ACC112 (cell line): ENCODE data around the gene TAS1R3.
"Not testable (repeated sequence)": the region's sequence is repeated elsewhere in the genome, so short reads cannot be mapped to it uniquely, and the experiment has no call there.

Experiments
- H2AFZ ChIP-seq: fragments of 200-600 bp; sonication (generic); one replicate; pipeline ENCODE4 v1.6.0; 2017; ENCODE audit warnings: antibody characterized with exemption, low read length; ENCODE audit not compliant: unreplicated experiment
- H3K27ac ChIP-seq: fragments of 200-600 bp; sonication (generic); 2 replicates; pipeline ENCODE4 v1.5.1; 2014; ENCODE audit warnings: low read depth, mild to moderate bottlenecking, antibody characterized with exemption, low read length, moderate library complexity
- H3K27me3 ChIP-seq: fragments of 200-600 bp; sonication (generic); 2 replicates; pipeline ENCODE4 v1.6.1; 2014; ENCODE audit warnings: mild to moderate bottlenecking, antibody characterized with exemption, low read length, moderate library complexity, mixed read lengths; ENCODE audit not compliant: insufficient read depth
- H3K36me3 ChIP-seq: fragments of 200-600 bp; sonication (generic); 2 replicates; pipeline ENCODE4 v1.6.1; 2016; ENCODE audit warnings: mild to moderate bottlenecking, antibody characterized with exemption, low read length, moderate library complexity, mixed read lengths; ENCODE audit not compliant: insufficient read depth
- H3K4me1 ChIP-seq: fragments of 200-600 bp; sonication (generic); one replicate; pipeline ENCODE4 v1.6.1; 2016; ENCODE audit warnings: low read length, mixed read lengths; ENCODE audit not compliant: insufficient read depth, unreplicated experiment, control insufficient read depth
- H3K4me3 ChIP-seq: fragments of 200-600 bp; sonication (generic); 2 replicates; pipeline ENCODE4 v1.5.1; 2014; ENCODE audit warnings: mild to moderate bottlenecking, low read depth, low read length
- H3K79me2 ChIP-seq: fragments of 200-600 bp; sonication (generic); one replicate; pipeline ENCODE4 v1.6.0; 2016; ENCODE audit warnings: low read length; ENCODE audit not compliant: control insufficient read depth, unreplicated experiment, insufficient read depth

Gene TAS1R3

DNA sequence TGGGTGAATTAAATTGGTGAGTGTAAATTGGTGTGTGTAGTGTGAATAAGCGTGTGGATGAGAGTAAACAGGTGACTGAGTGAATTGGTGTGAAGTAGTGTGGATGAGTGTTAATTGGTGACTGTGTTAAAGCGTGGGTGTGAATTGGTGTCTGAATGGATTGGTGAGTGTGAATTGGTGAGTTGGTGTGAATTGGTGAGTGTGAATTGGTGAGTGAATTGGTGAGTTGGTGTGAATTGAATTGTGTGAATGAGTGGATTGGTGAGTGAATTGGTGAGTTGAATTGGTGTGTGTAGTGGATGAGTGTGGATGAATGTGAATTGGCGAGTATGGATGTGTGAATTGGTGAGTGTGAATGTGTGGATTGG is 35.6 kb downstream of the TAS1R3 start:
- H3K36me3 ChIP-seq, result no peaks in the 10 kb centered on the region; the same call in 1 of the 2 replicates
- peaks cover 8% of the 10 kb centered on the region for H3K4me1 ChIP-seq
- no peak overlapping the region for H2AFZ ChIP-seq

DNA sequence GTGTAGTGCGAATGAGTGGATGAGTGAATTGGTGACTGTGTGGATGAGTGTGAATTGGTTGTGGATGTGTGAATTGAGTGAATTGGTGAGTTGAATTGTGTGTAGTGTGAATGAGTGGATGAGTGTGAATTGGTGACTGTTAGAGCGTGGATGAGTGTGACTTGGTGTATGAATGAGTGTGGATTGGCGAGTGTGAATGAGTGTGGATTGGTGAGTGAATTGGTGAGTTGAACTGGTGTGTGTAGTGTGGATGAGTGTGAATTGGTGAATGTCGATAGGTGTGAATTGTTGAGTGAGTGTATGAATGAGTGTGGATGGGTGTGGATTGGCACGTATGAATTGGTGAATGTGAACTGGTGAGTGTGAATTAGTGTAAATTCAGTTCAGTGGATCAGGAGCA is 36.2 kb downstream of the TAS1R3 start:
- no peak overlapping the region for H3K4me3 ChIP-seq
- H3K79me2 ChIP-seq, result peaks cover 2% of the 10 kb centered on the region
- no peak overlapping the region for H3K27ac ChIP-seq
- H3K4me1 ChIP-seq, result peaks cover 7% of the 10 kb centered on the region
- no peaks in the 10 kb centered on the region for H3K27me3 ChIP-seq
- no peak overlapping the region for H2AFZ ChIP-seq
- no peaks in the 10 kb centered on the region; the same call in 1 of the 2 replicates for H3K36me3 ChIP-seq

More for the DNA sequence above, 35.6 kb downstream of the TAS1R3 start:
- H3K4me3 ChIP-seq, result no peak overlapping the region
- no peaks in the 10 kb centered on the region for H3K79me2 ChIP-seq
- H3K27ac ChIP-seq, result no peak overlapping the region
- no peaks in the 10 kb centered on the region for H3K27me3 ChIP-seq

DNA sequence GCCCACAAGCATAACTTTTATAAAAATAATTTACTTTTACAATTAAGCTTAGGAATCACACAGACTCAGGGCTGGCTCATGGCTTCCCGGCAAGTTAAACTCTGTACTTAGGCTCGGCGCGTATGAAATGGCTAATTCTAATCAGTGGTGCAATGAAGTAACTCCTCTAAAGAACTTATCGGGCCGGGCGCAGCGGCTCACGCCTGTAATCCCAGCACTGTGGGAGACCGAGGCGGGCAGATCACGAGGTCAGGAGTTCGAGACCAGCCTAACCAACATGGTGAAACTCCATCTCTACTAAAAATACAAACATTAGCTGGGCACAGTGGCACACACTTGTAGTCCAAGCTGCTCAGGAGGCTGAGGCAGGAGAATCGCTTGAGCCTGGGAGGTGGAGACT is 39.0 kb downstream of the TAS1R3 start:
- not testable (repeated sequence) for H3K4me3 ChIP-seq, H2AFZ ChIP-seq, H3K36me3 ChIP-seq, H3K27me3 ChIP-seq, H3K27ac ChIP-seq
- peaks cover 20% of the 10 kb centered on the region for H3K4me1 ChIP-seq
- peaks cover 25% of the 10 kb centered on the region for H3K79me2 ChIP-seq

DNA sequence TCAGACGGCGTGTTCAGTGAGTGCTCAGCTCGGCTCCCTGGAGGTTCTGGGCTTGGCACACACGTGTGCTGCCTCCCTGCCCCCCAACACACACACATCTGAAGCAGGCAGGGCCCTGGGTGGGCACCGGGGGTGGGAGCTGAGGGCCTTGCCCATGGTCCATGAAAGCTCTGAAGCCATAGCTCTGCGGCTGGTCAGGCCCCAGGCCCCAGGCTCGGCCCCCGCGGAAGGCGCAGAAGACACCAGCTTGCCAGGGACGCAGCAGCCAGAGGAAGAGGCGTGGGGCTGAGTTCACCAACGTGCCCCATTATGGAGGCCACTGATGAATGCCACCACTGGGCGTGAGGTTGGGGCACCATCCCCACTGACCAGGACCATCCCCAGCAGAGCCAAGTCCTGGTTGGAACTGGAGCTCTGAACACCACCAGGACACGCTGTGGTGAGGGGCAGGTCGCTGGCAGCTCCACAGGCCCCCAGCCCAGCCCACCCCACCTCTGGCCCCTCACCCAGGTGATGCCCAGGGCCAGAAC is 39.8 kb downstream of the TAS1R3 start:
- peaks cover 20% of the 10 kb centered on the region for H3K4me1 ChIP-seq
- H3K27me3 ChIP-seq, result no peaks in the 10 kb centered on the region
- no peaks in the 10 kb centered on the region; the same call in 1 of the 2 replicates for H3K36me3 ChIP-seq
- no peak overlapping the region for H2AFZ ChIP-seq
- no peak overlapping the region for H3K27ac ChIP-seq
- peaks cover 25% of the 10 kb centered on the region for H3K79me2 ChIP-seq
- no peak overlapping the region for H3K4me3 ChIP-seq

DNA sequence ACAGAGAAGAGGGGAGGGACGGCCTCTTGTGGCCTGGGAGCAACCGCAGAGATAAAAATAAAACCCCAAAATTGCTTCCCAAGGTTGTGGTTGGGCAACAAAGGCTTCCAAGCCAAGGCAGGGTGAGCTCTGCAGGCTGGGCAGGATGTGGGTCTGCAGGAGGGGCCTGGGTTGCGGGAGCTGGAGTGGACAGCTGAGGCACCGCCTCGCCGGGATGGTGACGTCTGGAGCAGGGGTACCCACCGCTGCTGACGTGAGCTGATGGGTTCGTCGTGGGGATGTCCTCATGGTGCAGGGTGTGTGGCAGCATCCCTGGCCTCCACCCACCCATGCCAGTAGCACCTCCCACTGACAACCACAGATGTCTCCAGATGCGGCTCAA is 40.3 kb downstream of the TAS1R3 start:
- Histone ChIP-seq H3K27ac (no peak overlapping the region), H3K36me3 (no peaks in the 10 kb centered on the region; the same call in 1 of the 2 replicates), H3K4me1 (peaks cover 25% of the 10 kb centered on the region), H3K4me3 (no peak overlapping the region), H2AFZ (no peak overlapping the region), H3K79me2 (peaks cover 25% of the 10 kb centered on the region), H3K27me3 (no peaks in the 10 kb centered on the region)

DNA sequence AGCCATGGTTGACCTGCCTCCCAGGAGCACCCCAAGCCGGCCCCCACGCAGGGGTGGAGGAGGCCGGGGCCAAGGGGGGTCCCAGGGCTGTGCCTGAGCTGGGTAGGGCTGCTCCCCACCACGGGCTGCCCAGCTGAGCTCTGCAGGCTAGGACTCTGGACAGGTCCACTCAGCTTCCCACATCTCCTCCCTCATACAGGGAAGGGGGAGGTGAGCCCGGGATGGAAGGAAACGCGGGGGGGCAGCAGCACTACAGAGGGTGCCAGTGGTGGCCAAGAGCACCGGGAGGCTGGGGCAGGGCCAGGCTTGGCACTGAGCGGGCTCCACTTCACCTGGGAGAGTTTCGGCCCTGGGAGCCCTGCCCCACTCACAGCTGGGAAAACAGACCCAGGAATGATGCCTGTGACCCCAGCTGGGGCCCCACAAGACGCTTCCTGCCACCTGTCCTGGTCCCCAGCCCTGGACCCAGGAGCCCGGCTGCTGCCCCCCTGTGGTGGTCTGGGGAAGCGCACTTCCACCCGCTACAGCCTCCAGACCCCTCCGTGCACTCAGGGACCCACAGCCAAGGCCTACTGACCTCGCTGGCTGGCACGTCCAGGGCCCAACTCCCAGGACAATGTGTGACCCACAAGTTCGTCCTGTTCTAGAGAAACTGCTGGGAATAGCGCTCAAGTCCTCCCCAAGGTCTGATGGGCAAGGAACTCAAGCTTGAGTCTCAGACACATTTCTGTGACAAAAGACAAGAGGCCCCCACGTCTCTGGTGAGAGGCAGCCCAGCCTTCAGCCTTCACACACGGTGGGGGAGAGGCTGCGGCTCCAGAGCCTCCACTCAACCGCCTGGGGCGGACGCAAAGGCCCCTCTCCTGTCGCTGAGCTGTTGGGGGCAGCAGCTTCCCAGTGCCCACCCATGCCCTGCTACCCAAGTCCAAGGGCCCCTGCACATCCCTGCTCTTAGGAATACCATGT is 40.9 kb downstream of the TAS1R3 start:
- no peaks in the 10 kb centered on the region; the same call in 1 of the 2 replicates for H3K36me3 ChIP-seq
- H3K27ac ChIP-seq, result no peak overlapping the region
- H3K4me1 ChIP-seq, result peaks cover 25% of the 10 kb centered on the region
- no peaks in the 10 kb centered on the region for H3K27me3 ChIP-seq
- no peak overlapping the region for H2AFZ ChIP-seq
- no peak overlapping the region for H3K4me3 ChIP-seq
- H3K79me2 ChIP-seq, result peaks cover 25% of the 10 kb centered on the region

DNA sequence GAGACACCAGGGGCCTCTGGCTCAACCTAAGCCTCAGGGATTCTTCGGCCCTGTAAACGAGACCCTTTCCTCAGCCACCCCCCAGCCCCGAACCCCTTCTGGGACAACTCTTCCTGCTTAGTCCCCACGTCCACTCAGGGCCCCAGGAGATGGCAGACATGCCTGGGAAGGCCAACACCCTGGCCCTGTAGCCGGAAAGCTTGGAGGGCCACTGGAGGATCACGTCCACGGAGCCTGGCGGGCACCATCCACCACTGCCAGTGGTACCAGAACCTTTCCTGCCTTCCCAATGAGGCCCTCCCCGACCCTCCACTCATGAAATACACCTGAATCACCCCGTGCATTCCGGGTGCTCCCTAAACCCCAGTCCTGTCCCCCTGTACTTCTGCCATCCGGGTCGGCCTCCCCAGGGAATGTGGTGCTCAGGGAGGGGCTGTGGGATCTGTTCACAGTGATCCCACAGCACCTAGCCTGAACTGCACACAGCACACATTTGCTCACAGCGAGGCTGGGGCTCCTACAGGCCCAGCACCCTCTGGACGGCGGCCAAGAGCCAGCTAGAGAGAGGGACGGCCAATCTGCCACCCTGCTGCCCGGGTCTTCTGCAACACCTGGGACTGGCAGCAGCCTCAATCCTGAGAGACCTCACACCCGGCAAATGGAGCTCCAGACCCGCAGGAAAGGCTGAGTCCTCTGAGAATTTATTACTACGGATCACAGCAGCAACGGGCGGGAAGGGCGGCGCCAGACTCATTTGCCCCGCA is 42.2 kb downstream of the TAS1R3 start:
- H3K36me3 ChIP-seq, result no peaks in the 10 kb centered on the region; the same call in 1 of the 2 replicates
- H3K4me1 ChIP-seq, result peaks cover 25% of the 10 kb centered on the region
- H3K27ac ChIP-seq, result no peak overlapping the region
- H3K79me2 ChIP-seq, result peaks cover 25% of the 10 kb centered on the region
- peak overlapping the region; percentile 97 for H3K4me3 ChIP-seq
- no peaks in the 10 kb centered on the region for H3K27me3 ChIP-seq
- H2AFZ ChIP-seq, result no peak overlapping the region

DNA sequence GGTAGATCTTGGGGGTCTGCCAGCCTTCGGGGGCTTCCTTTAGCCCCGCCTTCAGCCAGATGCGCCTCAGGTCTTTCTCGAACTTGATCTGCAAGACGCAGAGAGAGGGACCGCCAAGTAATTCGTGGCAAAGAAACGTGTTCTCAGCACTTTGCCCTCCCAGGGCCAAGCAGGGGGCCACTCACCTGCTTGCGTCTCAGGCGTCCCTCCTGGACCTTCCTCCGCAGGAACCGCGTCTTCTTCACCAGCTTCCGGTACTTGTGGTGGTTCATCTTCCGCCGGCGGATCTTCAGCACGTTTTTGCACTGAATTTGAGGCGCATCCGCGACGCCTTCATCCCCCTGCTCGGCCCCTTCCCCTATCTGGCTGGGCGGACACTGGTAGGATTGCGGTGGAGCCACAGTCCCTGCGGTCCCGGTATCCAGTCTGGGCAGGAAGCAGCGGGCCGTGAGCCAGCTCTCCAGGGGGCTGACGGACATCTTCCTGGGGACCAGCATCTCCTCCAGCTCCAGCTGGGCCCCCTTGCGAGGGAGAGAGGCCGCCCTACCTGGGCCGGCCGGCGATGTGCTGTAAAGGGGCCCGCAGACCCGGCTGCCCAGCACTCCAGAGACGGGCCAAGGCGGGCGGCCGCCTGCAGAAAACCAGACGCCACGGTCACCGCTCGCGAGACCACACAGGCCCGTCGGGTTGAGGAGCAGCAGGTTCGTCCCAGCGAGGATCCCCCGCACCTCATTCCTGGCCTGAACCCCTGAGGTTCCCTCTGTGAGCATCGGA is 42.9 kb downstream of the TAS1R3 start:
- peaks cover 25% of the 10 kb centered on the region for H3K79me2 ChIP-seq
- no peak overlapping the region for H3K27ac ChIP-seq
- H3K36me3 ChIP-seq, result no peaks in the 10 kb centered on the region; the same call in 1 of the 2 replicates
- peak overlapping the region; percentile 97 for H3K4me3 ChIP-seq
- no peaks in the 10 kb centered on the region for H3K27me3 ChIP-seq
- peaks cover 25% of the 10 kb centered on the region for H3K4me1 ChIP-seq
- no peak overlapping the region for H2AFZ ChIP-seq

DNA sequence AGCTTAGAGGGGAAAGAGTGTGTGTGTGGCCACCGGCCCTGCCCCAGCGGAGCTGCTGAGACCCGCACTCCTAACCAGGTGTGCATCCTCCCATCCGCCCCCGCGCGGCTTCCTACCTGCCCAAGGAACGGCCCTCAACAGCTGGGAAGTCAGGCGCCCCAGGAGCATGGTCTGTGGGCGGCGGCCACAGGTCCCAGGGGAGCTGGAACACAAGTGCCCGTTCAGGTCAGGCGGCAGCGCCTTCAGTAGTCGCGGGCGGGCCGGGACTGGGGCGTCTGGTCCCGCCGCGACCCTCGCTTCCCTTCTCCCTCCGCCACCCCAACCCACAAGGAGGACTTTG is 43.5 kb downstream of the TAS1R3 start:
- no peaks in the 10 kb centered on the region; the same call in 1 of the 2 replicates for H3K36me3 ChIP-seq
- H3K27me3 ChIP-seq, result no peaks in the 10 kb centered on the region
- peak overlapping the region; percentile 75 for H2AFZ ChIP-seq
- peak overlapping the region; percentile 97 for H3K4me3 ChIP-seq
- H3K4me1 ChIP-seq, result peaks cover 25% of the 10 kb centered on the region
- H3K79me2 ChIP-seq, result peaks cover 25% of the 10 kb centered on the region
- peak overlapping the region; percentile 87 for H3K27ac ChIP-seq
